NT2/D1 (cell line): Measurements from ENCODE around the gene PAK2.

Experiments used
- SUZ12 ChIP-seq: IDR thresholded peaks from 2 replicates; pipeline ENCODE4 v1.6.1; 2011; ENCODE audit not compliant: insufficient read length, insufficient read depth; ENCODE audit errors: extremely low read depth
- YY1 ChIP-seq: IDR thresholded peaks from 2 replicates; pipeline ENCODE4 v1.6.1; 2011; ENCODE audit not compliant: insufficient read length, insufficient read depth
- ZNF274 ChIP-seq: IDR thresholded peaks from 2 replicates; pipeline ENCODE4 v1.6.1; 2011; ENCODE audit warnings: mild to moderate bottlenecking, low read depth, low read length

GRCh38 chr3:196689941-196690660, 49.6 kb upstream of the PAK2 start:
- TF ChIP-seq SUZ12: no peak
- TF ChIP-seq YY1: no peak
- TF ChIP-seq ZNF274: no peak
